A172 (cell line): Measurements from ENCODE around the gene FUT4. TPM values are rescaled to one million over a fixed set of nuclear protein-coding genes. Genes with fewer than 3 reads are reported as not detected.
"Not testable (repeated sequence)": the region's sequence is repeated elsewhere in the genome, so short reads cannot be mapped to it uniquely, and the experiment has no call there.

Source experiments
- DNase-seq: peaks from one replicate; pipeline ENCODE4 v3.0.0-alpha.2; 2015; ENCODE audit warnings: low spot score
- total RNA-seq: library from RNA; depleted of rRNA; stranded (reverse); fragments of >200 nt; shearing (Covaris generic); gene quantifications from 2 replicates; pipeline ENCODE4 v1.2.3, GENCODE V29; 2014

The FUT4 gene
- total RNA-seq, 1 experiment from 2014 or later: 1.00 TPM

DNA sequence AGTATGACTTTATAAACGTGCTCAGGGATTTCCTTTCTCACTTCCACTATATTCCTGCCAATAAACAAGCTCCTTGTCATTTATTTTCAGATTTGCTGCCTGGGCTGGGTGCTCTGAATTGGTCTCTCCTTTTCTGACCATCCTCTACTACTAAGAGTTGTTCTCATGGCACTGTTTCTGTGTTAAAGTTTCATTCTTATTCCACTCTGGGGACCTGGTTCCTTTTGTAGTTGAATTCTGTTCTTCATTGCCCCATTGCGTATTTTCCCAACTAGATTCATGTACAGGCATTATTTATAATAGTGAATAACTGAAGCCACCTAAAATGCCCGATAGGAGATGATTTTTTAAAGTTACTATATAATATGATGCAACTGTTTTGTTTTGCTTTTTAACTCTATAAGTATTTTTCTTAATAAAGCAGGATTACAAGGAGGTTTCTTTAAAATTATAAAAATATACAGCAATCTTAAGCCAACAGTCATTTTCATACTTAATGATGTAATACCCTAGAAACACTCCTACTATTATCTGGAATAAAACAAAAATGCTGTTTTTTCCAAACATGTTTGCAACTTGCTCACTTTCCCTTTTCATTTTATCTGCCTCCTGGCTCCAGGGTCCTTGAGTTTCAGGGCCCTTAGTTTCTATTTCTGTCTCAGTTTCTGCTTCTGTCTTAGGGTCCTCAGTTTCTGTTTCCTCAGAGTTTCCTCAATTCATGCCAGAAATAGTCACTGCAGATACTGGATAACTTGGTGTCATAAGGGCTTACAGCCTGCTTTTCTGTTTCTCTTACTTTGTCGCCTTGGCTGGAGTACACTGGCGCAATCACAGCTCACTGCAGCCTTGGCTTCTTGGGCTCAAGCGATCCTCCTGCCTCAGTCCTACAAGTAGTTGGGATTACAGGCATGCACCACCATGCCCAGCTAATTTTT, 9.8 kb upstream of the FUT4 start:
- no peak for DNase-seq

DNA sequence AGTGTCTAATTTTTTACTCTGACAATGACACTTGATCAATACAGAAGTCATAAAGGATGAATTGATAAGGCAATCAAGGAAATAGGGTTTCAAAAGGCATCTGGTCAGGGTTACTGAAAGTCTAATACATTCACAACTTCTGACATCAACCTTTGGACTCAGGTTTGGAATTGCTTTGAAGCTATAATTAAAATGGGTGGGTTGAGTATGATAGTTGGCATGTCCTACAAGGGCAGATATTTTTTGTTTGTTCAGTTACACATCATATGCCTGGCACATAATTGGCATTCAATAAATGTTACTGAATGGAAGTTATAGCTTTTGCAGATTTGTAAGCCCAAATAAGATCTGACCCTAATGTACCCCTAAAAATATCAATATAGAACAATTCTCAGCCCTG, 7.3 kb upstream of the FUT4 start:
- no peak for DNase-seq

DNA sequence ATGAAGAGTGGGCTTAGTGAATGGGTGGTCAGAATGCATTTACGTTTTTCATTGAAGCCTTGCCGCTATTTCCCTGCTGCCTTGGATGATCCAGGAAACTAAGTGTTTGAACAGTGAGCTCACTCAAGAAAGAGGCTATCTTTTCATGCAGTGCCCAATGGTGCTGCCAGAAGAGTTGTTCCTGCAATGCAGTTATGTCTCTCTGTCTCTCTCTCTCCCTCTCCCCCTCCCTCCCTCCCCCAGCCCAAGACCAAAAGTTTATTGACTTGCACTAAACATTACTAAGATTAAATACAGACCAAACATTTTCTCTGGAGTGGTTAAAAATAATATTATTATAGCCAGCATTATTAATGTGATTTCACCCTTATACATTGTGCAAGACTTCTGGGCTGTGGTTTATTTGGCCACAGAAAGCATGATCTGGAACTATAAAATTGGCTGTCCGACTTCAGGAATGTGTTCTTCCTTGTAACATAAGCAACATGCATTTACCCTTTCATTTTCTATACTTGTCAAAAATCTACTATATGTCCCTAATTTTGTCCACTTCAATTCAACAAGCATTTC, 6.6 kb upstream of the FUT4 start:
- DNase-seq: no peak

DNA sequence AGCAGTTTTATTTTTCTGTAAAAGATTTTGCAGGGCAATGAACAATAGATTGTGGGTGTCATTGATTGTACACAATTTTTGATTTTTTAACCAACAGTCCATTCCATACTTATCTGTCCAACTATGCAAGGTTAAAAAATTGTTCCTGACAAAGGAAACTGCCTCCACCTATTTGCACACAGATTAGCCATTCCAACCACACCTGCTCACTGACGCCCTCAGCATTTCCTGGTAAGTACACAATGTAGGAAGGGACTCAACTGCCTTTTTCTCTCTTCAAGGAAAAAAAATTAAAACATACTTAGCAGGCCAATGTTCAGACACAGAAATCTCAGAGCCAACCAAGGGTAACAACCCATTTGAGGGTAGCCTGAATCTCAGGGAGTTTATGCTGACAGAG, 4.3 kb upstream of the FUT4 start:
- no peak for DNase-seq

DNA sequence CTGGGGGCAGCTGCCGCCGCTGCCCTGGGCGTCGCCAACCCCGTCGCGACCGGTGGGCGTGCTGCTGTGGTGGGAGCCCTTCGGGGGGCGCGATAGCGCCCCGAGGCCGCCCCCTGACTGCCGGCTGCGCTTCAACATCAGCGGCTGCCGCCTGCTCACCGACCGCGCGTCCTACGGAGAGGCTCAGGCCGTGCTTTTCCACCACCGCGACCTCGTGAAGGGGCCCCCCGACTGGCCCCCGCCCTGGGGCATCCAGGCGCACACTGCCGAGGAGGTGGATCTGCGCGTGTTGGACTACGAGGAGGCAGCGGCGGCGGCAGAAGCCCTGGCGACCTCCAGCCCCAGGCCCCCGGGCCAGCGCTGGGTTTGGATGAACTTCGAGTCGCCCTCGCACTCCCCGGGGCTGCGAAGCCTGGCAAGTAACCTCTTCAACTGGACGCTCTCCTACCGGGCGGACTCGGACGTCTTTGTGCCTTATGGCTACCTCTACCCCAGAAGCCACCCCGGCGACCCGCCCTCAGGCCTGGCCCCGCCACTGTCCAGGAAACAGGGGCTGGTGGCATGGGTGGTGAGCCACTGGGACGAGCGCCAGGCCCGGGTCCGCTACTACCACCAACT, 1.0 kb downstream of the FUT4 start:
- no peak for DNase-seq

DNA sequence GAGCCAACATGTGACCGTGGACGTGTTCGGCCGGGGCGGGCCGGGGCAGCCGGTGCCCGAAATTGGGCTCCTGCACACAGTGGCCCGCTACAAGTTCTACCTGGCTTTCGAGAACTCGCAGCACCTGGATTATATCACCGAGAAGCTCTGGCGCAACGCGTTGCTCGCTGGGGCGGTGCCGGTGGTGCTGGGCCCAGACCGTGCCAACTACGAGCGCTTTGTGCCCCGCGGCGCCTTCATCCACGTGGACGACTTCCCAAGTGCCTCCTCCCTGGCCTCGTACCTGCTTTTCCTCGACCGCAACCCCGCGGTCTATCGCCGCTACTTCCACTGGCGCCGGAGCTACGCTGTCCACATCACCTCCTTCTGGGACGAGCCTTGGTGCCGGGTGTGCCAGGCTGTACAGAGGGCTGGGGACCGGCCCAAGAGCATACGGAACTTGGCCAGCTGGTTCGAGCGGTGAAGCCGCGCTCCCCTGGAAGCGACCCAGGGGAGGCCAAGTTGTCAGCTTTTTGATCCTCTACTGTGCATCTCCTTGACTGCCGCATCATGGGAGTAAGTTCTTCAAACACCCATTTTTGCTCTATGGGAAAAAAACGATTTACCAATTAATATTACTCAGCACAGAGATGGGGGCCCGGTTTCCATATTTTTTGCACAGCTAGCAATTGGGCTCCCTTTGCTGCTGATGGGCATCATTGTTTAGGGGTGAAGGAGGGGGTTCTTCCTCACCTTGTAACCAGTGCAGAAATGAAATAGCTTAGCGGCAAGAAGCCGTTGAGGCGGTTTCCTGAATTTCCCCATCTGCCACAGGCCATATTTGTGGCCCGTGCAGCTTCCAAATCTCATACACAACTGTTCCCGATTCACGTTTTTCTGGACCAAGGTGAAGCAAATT, 1.8 kb downstream of the FUT4 start:
- no peak for DNase-seq

DNA sequence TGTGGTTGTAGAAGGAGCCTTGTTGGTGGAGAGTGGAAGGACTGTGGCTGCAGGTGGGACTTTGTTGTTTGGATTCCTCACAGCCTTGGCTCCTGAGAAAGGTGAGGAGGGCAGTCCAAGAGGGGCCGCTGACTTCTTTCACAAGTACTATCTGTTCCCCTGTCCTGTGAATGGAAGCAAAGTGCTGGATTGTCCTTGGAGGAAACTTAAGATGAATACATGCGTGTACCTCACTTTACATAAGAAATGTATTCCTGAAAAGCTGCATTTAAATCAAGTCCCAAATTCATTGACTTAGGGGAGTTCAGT, 2.4 kb downstream of the FUT4 start:
- DNase-seq: no peak

DNA sequence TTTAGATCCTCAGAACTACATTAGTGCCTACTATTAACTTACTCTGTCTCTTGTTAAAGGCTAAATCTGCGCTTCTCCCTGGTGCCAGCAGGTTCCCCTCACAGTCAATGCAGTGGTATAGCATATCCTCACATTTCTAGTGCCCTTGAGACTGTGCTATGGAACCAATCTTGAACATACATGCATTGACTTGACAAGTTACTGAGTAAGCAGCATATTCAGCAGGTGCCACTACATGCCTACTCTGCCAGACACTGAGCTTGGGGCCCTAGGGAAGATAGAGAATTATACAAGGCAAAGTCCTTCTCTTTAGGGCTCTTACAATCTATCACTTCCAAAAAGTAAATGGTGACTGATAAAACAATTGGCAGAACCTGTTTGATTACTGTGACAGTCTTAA, 3.2 kb downstream of the FUT4 start:
- no peak for DNase-seq

DNA sequence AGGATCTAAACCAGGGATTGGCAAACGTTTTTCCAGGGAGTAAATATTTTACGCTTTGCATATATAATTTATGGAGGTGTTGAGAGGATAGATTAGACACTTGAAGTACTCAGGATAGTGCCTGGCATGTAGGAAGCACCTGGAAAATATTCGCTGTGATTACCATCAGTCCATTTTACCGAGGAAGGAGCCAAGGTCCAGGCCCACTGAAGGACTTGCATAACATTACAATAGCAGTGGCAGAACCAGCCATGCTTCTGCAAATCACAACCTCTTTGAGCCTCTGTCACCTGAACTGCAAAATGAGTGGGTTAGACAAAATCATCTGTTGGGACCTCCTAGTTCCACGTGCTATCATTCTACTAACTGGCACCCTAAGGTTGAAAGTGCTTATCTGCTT, 5.4 kb downstream of the FUT4 start:
- no peak for DNase-seq

DNA sequence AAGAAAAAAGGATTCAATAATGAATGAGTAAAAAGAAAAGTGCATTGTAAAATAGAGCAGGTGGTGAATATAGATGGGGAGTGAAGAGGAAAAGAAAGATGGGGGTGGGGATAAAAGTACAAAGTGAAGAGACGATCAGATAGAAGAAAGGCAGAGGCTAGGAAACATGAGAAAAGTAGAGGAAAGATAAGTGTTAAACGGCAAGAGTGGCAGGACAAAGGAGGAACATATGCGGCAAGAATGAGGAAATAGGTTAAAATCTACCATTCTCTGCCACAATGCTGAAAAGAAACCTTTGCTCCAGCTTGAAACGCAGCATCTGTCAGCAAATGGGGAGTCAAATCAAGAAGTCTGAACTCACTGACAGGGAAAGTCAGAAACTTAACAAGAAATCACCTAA, 6.8 kb downstream of the FUT4 start:
- DNase-seq: no peak

DNA sequence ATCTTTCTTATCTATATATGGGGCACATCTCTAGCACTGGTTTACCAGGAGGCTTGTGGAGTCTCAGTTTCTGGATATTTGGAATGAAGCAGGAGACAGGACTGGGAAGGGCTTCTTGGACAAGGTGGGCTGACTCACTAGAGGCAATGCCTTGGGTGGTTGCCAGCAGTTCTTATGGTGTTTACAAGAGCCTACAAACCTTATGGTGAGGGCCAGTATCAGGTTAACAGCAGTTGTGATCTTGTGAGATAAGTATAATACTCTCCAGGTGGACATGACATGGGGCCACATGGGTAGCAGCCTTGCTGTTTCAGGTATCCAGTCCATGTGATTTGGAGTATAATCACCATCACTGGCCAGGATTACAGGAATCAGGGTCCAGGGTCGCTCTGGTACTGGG, 10.2 kb downstream of the FUT4 start:
- peak; percentile 15 for DNase-seq

DNA sequence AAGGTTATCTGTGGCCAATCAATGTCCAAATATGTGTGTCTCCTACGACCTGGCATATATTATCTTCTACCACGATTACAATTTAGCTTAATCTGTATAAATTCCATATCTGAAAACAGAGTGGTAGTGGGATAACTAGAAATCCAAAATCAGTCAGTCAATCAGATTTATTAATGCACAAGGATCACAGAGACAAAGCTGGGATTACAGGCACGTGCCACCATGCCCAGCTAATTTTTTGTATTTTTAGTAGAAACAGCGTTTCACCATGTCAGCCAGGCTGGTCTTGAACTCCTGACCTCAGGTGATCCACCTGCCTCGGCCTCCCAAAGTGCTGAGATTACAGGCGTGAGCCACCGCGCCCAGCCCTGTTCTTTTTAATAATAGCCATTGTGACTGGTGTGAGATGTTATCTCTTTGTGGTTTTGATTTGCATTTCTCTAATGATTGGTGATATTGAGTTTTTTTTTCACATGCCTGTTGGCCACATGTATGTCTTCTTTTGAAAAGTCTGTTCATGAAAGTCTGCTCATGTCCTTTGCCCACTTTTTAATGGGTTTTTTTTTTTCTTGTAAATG, 12.1 kb downstream of the FUT4 start:
- DNase-seq: not testable (repeated sequence)

DNA sequence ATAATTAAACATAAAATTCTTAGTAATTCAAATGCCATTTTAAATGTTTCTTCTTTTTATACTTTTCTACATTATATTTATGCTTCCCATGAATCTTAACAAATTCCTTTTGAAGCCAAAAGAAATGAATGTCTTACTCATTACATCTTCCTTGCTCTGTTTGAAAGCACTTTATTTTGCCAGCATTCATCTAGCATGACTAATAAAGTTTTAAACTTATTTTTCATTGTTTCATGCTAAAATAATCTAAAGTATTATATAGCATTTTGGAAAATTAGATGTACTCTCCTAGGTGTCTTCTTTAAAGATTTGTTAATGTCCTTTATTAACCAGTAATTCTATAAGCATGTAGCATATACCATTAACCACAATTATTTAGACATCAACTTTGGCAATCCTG, 13.7 kb downstream of the FUT4 start:
- DNase-seq: no peak

DNA sequence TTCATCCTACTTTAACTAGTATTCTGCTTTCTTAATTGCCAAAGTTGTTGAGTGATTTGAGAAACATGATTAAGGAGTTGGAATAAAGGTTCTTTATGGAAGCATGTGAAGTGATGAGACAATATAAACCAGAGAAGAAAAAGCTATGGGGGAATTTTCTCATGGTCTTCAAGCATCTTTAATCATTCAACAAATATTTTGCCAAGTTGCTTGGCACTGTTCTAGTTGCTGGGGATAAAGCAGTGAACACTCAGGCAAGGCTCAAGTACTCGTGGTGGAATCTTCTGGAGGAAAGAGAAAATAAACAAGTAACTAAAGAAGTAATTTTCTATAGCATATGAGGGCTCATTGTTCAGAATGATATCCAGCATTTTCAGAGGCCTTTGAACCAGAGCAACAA, 14.3 kb downstream of the FUT4 start:
- no peak for DNase-seq

DNA sequence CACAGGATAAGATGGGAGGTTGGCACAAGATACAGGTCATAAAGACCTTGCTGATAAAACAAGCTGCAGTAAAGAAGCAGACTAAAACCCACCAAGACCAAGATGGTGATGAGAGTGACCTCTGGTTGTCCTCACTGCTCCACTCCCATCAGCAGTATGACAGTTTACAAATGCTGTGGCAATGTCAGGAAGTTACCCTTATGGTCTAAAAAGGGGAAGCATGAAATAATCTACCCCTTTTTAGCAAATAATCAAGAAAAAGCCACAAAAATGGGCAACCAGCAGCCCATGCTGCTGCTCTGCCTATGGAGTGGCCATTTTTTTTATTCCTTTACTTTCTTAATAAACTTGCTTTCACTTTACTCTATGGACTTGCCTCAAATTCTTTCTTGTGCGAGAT, 14.7 kb downstream of the FUT4 start:
- no peak for DNase-seq

DNA sequence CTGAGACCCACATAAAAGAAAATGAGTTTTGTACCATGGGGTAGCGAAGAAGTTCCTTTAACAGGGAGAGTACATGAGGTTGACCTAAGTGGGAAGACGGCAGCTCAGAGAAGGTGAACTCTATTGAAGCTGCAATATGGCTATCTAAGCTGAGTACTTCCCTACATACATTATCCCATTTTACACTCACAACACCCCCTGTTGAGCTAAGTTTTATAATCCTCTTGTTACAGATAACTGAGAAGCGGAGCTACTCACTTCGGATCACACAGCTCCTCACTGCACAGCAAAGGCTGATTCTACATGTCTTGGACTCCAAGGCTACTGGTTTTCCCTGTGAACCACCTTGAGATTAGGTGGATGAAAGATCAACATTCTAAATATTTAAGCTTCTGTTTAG, 15.2 kb downstream of the FUT4 start:
- DNase-seq: no peak

DNA sequence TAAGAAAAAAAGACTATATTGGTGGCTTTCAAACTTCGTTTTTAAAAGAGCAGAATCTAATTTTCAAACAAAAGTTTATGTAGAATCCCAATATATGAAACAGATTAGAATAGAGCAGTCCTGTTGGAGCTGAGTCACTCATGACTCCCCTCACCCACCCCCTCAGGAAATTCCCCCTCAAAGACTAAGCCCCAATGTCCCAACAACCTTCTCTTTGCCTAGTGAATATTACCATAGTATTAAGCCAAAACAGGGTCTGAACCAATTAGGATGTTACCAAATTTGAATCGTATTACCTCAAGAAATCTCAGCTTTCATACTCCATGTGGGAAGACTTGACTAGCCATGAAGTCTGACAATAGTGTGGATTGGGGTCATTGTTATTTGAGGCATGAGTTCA, 15.6 kb downstream of the FUT4 start:
- DNase-seq: no peak

DNA sequence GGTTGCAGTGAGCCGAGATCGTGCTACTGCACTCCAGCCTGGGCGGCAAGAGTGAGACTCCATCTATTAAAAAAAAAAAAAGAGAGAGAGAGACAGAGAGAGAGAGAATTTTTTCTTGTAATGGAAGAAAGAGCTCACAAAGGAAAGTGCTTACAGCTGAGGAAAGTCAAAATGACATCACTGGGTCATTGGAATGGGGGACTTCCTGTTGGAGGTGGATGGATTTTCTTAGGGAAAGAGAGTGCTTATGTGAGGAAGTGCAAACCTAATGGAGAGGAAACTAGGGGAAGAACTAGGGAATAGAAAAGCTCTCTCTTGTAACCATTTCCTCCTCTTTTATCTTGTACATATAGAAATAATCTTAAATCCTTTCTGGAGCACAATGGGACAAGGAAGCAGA, 17.1 kb downstream of the FUT4 start:
- no peak for DNase-seq

DNA sequence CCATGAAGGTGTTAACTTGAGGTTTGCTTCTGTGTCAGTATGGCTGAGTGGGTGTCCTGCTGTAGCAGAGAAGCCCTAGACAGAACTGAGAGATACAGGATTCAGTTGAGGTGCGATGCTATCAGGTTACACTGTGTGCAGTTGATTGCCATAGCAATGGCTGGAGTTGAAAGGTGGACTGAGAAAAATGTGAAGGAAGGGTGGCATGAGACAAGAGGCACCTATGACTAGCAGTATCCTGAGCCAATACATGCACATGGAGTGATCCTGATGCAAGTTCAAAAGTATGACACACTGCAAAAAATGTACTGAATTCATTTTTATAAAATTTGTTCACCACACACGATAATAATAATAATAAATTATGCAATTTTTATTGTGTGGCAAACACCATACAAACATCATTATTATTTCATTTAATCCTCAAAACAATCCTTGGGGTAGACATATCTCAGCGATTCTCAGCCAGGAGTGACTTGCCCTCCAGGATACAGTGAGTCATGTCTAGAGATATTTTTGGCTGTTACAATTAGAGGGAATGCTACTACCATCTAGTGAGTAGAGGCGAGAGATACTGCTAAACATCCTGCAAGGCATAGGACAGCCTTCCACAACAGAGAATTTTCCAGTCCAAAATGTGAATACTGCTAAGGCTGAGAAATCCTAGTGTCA, 19.6 kb downstream of the FUT4 start:
- peak; percentile 59 for DNase-seq

DNA sequence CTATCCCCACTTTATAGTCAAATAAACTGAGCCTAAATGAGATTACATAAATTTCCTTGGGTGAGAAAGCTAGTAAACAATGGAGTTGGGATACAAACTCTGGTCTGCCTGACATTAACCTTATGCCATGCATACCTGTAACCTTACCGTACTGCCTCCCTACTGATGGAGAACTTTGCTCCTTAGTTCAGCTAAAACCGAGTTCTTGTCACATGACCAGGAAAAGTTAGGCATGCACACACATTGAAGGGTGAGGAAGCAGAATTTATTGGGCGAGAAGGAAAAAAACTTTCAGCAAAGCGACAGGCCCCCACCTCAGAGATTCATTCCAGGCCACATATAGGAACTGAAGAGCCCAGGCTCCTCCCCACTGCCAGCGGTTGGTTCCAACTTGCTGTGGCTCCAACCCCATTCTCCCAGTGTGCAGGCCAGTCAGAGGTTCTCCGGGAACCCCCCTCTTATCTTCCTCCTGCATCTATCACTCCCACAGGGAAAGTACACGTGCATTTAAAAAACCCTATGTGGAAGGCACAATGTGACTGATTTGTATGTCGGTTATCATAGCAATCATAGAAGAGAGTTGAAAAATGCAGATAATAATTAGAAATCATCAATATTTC, 20.2 kb downstream of the FUT4 start:
- peak; percentile 26 for DNase-seq

DNA sequence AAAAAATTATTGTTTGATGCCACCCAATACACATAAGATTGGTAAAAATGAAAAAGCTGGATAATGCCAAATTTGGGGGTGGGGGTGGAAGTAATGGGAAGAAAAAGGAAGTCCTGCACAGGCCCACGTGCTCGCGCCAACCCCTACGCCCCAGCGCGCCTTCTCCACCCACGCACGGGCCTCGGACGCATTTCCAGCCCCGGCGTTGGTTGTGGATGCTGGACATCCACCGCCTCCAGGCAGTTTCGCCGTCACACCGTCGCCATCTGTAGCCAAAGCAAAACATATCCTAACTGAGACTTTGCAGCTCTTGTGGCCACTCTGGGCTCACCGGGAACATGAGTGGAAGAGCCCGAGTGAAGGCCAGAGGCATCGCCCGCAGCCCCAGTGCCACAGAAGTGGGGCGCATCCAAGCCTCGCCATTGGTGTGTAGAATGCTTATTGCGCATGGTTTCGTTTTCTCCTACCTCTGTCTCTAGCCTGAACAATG, 23.5 kb downstream of the FUT4 start, which contains the start of gene PIWIL4:
Gene PIWIL4, plus strand, starts transcription at position 188 of the 490 bp plus-strand sequence. Its CDS starts 151 bp downstream, at position 339.
- no peak for DNase-seq
